ENCODE measurements around the gene CDC42BPB.

CDC42BPB gene

DNA sequence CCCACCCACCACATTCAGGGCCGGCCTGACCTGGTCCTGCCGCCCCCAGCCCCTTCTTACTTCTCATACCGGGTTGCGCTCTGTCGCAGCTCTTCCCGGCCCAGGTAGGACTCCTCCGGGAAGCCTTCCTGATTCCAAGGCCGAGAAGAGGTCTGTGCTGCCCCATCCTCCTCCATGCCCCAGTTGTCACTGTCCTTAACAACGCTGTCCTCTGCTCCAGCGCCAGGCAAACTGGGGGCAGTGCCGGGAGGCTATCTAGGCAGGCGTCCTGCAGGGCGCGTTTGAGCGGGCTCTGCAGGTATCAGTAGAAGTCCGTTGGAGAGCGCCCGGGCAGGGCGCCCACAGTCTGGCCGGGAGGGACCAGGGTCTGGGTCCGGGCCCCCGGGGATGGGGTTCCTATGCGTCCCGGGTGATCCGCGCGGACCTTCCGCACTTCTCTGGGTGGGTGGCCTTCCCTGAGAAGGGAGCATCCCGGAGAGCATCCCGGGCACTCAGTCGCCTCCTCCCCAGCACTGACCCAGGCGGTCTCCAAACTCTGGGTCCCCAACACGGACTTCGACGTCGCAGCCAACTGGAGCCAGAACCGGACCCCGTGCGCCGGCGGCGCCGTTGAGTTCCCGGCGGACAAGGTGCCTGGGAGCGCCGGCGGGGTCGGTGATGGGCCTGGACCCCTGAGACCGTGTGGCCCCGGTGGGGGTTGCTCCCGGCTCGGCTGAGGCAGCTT is 134.0 kb downstream of the CDC42BPB start:
- TF ChIP-seq, protein P1, sequence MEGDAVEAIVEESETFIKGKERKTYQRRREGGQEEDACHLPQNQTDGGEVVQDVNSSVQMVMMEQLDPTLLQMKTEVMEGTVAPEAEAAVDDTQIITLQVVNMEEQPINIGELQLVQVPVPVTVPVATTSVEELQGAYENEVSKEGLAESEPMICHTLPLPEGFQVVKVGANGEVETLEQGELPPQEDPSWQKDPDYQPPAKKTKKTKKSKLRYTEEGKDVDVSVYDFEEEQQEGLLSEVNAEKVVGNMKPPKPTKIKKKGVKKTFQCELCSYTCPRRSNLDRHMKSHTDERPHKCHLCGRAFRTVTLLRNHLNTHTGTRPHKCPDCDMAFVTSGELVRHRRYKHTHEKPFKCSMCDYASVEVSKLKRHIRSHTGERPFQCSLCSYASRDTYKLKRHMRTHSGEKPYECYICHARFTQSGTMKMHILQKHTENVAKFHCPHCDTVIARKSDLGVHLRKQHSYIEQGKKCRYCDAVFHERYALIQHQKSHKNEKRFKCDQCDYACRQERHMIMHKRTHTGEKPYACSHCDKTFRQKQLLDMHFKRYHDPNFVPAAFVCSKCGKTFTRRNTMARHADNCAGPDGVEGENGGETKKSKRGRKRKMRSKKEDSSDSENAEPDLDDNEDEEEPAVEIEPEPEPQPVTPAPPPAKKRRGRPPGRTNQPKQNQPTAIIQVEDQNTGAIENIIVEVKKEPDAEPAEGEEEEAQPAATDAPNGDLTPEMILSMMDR (IDR thresholded peaks at IDR 0.05; ENCODE audit: borderline replicate concordance, control extremely low read depth, extremely low read depth, insufficient read depth, missing control alignments), result no peak
- DNase-seq (ENCODE audit: low spot score), result no peak
- in situ Hi-C loops (cut with MboI; ENCODE audit: low sequenced_read_pairs, unreplicated experiment), result no loop called here

DNA sequence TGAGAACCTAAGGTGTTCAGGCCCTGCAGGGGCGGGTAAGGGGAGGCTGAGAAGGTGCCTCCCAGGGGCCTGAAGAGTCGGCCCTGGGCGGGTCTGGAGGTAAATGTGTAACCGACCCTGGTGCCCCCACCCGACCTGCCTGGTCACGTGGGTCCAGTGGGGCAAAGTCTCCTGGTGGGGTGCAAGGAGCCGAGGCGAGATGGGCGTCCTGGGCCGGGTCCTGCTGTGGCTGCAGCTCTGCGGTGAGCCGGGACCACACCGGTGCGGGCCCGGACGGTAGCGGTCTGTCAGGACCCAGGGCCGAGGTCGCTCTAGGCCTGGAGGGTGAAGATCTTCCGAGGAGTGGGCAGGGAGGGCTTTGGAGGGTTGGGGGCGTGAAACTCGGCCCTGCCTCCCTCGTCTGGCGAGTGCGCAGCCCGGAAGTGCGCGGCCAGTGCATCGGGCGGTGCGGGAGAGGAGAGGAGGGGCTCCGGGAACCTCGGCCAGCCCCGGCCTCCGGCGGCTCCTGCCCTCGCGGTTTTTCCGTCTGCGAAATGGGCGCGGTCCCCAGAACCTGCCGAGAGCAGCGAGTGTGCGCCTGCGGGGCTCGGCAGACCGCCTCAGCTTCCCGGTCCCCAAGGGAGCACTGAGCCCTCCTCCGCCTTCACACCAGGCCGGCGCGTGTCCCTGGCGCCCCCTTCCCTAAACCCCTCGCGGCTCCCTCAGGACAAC is 134.7 kb downstream of the CDC42BPB start, which contains the start of gene AMN:
Gene AMN, plus strand, starts transcription at position 174 of the 711 bp plus-strand sequence. Its CDS starts 26 bp downstream, at position 200.
- TF ChIP-seq, protein P1 (IDR thresholded peaks at IDR 0.05; ENCODE audit: borderline replicate concordance, control extremely low read depth, extremely low read depth, insufficient read depth, missing control alignments), result no peak
- DNase-seq (ENCODE audit: low spot score), result peak; percentile 72
- in situ Hi-C loops (cut with MboI; ENCODE audit: low sequenced_read_pairs, unreplicated experiment), result no loop called here

DNA sequence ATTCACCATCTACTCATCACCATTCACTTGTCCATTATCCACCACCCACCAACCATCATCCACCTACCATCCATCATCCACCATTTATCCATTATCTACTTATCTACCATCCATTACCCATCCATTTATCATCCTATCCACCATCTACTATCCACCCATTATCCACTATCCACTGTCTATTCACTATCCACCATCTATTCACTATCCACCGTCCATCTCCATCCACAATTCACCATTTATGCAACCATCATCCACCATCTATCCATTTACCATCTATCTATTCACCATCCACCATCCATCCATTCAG is 136.4 kb downstream of the CDC42BPB start:
- no peak for DNase-seq (ENCODE audit: low spot score)
- TF ChIP-seq, protein P1 (IDR thresholded peaks at IDR 0.05; ENCODE audit: borderline replicate concordance, control extremely low read depth, extremely low read depth, insufficient read depth, missing control alignments), result no peak
- in situ Hi-C loops (cut with MboI; ENCODE audit: low sequenced_read_pairs, unreplicated experiment), result no loop called here

DNA sequence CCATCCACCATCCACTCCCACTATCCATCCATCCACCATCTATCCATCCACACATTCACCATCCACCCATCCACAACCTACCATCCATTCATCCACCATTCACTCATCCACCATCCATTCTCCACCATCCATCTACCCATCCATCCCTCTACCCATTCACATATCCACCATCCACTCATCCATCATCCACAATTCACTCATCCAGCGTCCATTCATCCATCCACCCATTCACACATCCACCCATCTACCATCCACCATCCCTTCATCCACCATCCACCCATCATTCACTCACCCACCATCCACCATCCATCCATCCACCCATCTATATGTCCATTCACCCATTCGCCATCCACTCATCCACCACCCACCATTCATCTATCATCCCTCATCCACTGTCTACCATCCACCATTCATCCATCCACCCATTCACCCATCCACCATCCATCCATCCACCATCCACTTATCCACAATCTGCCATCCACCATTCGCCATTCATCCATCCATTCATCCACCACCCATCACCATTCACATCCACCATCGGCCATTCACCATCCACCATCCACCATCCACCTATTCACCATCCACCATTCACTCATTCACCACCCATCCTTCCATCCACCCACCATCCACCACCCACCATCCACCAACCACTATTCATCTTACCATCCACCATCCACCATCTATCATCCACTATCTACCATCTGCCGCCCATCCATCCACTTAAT is 136.9 kb downstream of the CDC42BPB start:
- in situ Hi-C loops (cut with MboI; ENCODE audit: low sequenced_read_pairs, unreplicated experiment), result no loop called here
- TF ChIP-seq, protein P1 (IDR thresholded peaks at IDR 0.05; ENCODE audit: borderline replicate concordance, control extremely low read depth, extremely low read depth, insufficient read depth, missing control alignments), result no peak
- DNase-seq (ENCODE audit: low spot score), result no peak

DNA sequence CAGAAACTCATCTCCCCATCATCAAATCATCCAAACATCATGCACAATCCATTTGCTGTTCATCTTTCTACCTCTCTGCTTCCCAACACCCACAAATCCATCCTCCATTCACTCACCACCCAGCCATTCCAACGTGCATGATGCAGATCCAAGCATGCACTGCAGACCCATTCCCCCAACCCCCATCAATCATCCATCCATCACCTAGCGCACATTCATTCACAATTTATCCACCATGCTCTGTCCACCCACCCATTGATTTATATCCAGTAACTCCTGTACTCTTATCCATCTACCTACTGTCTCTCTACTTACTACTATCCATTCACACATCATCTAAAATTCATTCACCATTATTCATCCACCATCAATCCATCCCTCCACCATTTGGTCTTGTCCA is 138.9 kb downstream of the CDC42BPB start:
- TF ChIP-seq, protein P1 (IDR thresholded peaks at IDR 0.05; ENCODE audit: borderline replicate concordance, control extremely low read depth, extremely low read depth, insufficient read depth, missing control alignments), result no peak
- in situ Hi-C loops (cut with MboI; ENCODE audit: low sequenced_read_pairs, unreplicated experiment), result loop anchor here (10.0 kb wide), 1 partner anchor 224 kb away; no protein-coding TSS in a partner anchor
- no peak for DNase-seq (ENCODE audit: low spot score)

DNA sequence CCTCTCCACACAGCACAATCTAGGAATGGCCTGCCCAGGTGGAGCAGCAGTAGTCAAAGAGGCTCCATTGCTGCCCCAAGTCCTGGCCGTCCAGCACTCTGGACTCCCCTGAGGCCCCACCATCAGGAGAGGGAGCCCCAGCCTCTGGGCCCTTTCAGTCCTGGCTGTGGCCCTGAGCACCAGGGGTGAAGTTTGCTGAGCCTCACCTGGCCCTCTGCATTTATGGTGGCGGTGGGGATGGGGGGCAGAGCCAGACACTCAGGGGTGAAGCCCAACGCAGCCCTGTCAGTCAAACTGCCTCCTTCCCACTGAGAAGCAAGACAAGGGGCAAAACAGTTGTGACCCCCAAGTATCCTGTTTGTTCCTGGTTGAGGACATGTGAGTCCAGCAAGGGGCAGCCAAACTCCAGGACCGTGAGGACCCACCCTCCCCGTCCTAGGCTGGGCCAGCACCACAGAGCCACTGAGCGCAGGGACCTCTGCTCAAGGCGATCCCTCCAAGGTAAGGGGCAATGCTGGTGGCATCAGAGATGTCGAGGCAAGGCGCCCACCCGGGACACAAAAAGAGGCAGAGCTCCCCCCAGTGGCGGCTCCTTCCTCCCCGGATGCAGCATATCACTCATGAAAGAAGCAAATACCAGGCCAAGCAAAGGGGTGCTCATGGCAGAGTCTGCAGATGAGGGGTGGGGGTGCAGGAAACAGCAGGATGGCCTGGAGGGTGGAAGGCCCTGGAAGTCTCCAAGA is 139.7 kb downstream of the CDC42BPB start:
- peak; percentile 87 for DNase-seq (ENCODE audit: low spot score)
- TF ChIP-seq, protein P1 (IDR thresholded peaks at IDR 0.05; ENCODE audit: borderline replicate concordance, control extremely low read depth, extremely low read depth, insufficient read depth, missing control alignments), result peak; percentile 72
- in situ Hi-C loops (cut with MboI; ENCODE audit: low sequenced_read_pairs, unreplicated experiment), result loop anchor here (10.0 kb wide), 1 partner anchor 223 kb away; no protein-coding TSS in a partner anchor

Data from GM13976 (cell line).